Caco-2 (cell line): ENCODE data around the gene EPHB2. TPM values are rescaled to one million over a fixed set of nuclear protein-coding genes. Genes with fewer than 3 reads are reported as not detected.
"Not testable (repeated sequence)": the region's sequence is repeated elsewhere in the genome, so short reads cannot be mapped to it uniquely, and the experiment has no call there.

Experiments used
- BruUV-seq: library from RNA; stranded (reverse); fragments of 400-500 nt; replicated peaks from 2 replicates; lab custom pipeline; 2021; lab: Mats Ljungman, UMichigan
- CTCF ChIA-PET: fragments of 300-600 bp; sonication (Branson Sonifier 250); formaldehyde crosslinking; loops from one replicate; lab custom pipeline; 2022; ENCODE audit warnings: antibody characterized with exemption; lab: Charles Lee
- POLR2A ChIA-PET: fragments of 300-600 bp; sonication (Branson Sonifier 250); formaldehyde crosslinking; loops from one replicate; lab custom pipeline; 2022; ENCODE audit warnings: antibody characterized with exemption; lab: Charles Lee
- DNase-seq, 2 experiments: peaks; one replicate each; pipeline versions ENCODE4 v3.0.0 to v3.0.0-alpha.2; 2020 to 2022
- H3K27me3 ChIP-seq: replicated peaks from 2 replicates; pipeline ENCODE4 v1.6.0; 2011; ENCODE audit warnings: low read length; ENCODE audit not compliant: control insufficient read depth, insufficient read depth
- H3K36me3 ChIP-seq: 2 replicates; pipeline ENCODE4 v1.5.1; 2011; ENCODE audit warnings: low read length; ENCODE audit not compliant: control insufficient read depth, insufficient read depth
- H3K4me1 ChIP-seq: fragments of 250-450 bp; sonication (Bioruptor Pico); 2 replicates; pipeline ENCODE4 v1.5.1; 2020; ENCODE audit warnings: mild to moderate bottlenecking
- H3K4me3 ChIP-seq: 2 replicates; pipeline ENCODE4 v1.5.1; 2011; ENCODE audit warnings: low read depth, mild to moderate bottlenecking, control low read depth, low read length
- H3K9me3 ChIP-seq: fragments of 250-450 bp; sonication (Bioruptor Pico); 2 replicates; pipeline ENCODE4 v1.5.1; 2020; ENCODE audit warnings: mild to moderate bottlenecking, moderate library complexity
- H3K27ac Mint-ChIP-seq: one replicate; pipeline ENCODE4 v1.8.0; 2022; ENCODE audit warnings: mixed read lengths; ENCODE audit not compliant: unreplicated experiment
- H3K27me3 Mint-ChIP-seq: one replicate; pipeline ENCODE4 v1.8.0; 2022; ENCODE audit warnings: mixed read lengths; ENCODE audit not compliant: insufficient read depth, unreplicated experiment
- H3K36me3 Mint-ChIP-seq: one replicate; pipeline ENCODE4 v1.8.0; 2022; ENCODE audit warnings: mild to moderate bottlenecking, mixed read lengths; ENCODE audit not compliant: insufficient read depth, unreplicated experiment
- H3K4me1 Mint-ChIP-seq: one replicate; pipeline ENCODE4 v1.8.0; 2022; ENCODE audit warnings: low read depth, mixed read lengths; ENCODE audit not compliant: unreplicated experiment
- H3K4me3 Mint-ChIP-seq: one replicate; pipeline ENCODE4 v1.8.0; 2022; ENCODE audit warnings: mild to moderate bottlenecking, moderate library complexity, mixed read lengths; ENCODE audit not compliant: unreplicated experiment
- H3K9me3 Mint-ChIP-seq: one replicate; pipeline ENCODE4 v1.8.0; 2022; ENCODE audit warnings: mixed read lengths; ENCODE audit not compliant: unreplicated experiment
- CTCF ChIP-seq, 2 experiments: fragments of 200-600 bp in 1 of 2; IDR thresholded peaks; 1 replicate in 1 of 2; 2 replicates in 1 of 2; pipeline versions ENCODE4 v1.5.1 to v1.8.0; 2011 to 2022; ENCODE audit warnings: antibody characterized with exemption in 1 of 2, control low read depth in 1 of 2, inconsistent platforms in 1 of 2, low read depth in 1 of 2, low read length in 1 of 2, mild to moderate bottlenecking in 1 of 2, moderate library complexity in 1 of 2; ENCODE audit not compliant: insufficient read depth in 1 of 2, severe bottlenecking in 1 of 2, unreplicated experiment in 1 of 2
- intact Hi-C: fragments of 100-400 bp; cut with micrococcal nuclease; formaldehyde crosslinking; loops from one replicate; pipeline ENCODE4 v1.10.0; 2022; ENCODE audit not compliant: unreplicated experiment
- total RNA-seq: library from RNA; stranded (reverse); gene quantifications from 2 replicates; pipeline ENCODE4 v1.2.3, GENCODE V29; 2022

Gene EPHB2
- total RNA-seq, 1 experiment from 2014 or later = 30.1 TPM

GRCh38 chr1:22704440-22705067 lies 6.1 kb upstream of the EPHB2 start:
- H3K36me3 ChIP-seq = no peaks in the 10 kb centered on the region

GRCh38 chr1:22705586-22705985 lies 5.1 kb upstream of the EPHB2 start:
- peaks cover 35% of the 10 kb centered on the region for H3K4me1 Mint-ChIP-seq
- Histone ChIP-seq H3K4me1 (peaks cover 34% of the 10 kb centered on the region), H3K9me3 (no peaks in the 10 kb centered on the region), H3K36me3 (no peaks in the 10 kb centered on the region), H3K4me3 (no peak overlapping the region), H3K27me3 (no peaks in the 10 kb centered on the region)
- no TSS peak for BruUV-seq
- no peak overlapping the region for H3K27ac Mint-ChIP-seq
- no peak for DNase-seq
- intact Hi-C loops = no loop called here
- TF ChIP-seq CTCF (IDR thresholded peaks at IDR 0.05; ENCODE audit: insufficient read depth in 1 of 2, low read depth in 1 of 2, low read length in 1 of 2, severe bottlenecking in 1 of 2, unreplicated experiment in 1 of 2) = no peak
- CTCF ChIA-PET = interaction anchor here (1.6 kb wide), 1 partner anchor 17 kb away, joined by 5 read pairs; no protein-coding TSS in a partner anchor
- POLR2A ChIA-PET = no interaction called here
- no peaks in the 10 kb centered on the region for H3K27me3 Mint-ChIP-seq
- no peak overlapping the region for H3K4me3 Mint-ChIP-seq
- no peaks in the 10 kb centered on the region for H3K9me3 Mint-ChIP-seq
- no peaks in the 10 kb centered on the region for H3K36me3 Mint-ChIP-seq

More at GRCh38 chr1:22704440-22705067, 6.1 kb upstream of the EPHB2 start:
- Mint-ChIP-seq H3K4me1 (peaks cover 35% of the 10 kb centered on the region), H3K27ac (peak overlapping the region; percentile 63), H3K9me3 (no peaks in the 10 kb centered on the region), H3K4me3 (no peak overlapping the region), H3K36me3 (no peaks in the 10 kb centered on the region), H3K27me3 (no peaks in the 10 kb centered on the region)
- BruUV-seq = no TSS peak
- Histone ChIP-seq H3K4me1 (peaks cover 34% of the 10 kb centered on the region), H3K4me3 (no peak overlapping the region), H3K27me3 (no peaks in the 10 kb centered on the region), H3K9me3 (no peaks in the 10 kb centered on the region)
- intact Hi-C loops = loop anchor here (1.0 to 5.0 kb wide), 5 partner anchors 27 to 185 kb away; no protein-coding TSS in a partner anchor
- CTCF ChIA-PET = interaction anchor here (0.6 to 1.9 kb wide), 25 partner anchors 10 to 300 kb away, joined by 3 to 30 read pairs (median 4); no protein-coding TSS in a partner anchor
- peak; percentile 86 to 92 for TF ChIP-seq CTCF (IDR thresholded peaks at IDR 0.05; ENCODE audit: insufficient read depth in 1 of 2, low read depth in 1 of 2, low read length in 1 of 2, severe bottlenecking in 1 of 2, unreplicated experiment in 1 of 2)
- POLR2A ChIA-PET = interaction anchor here (0.8 kb wide), 1 partner anchor 12 kb away, joined by 3 read pairs; no protein-coding TSS in a partner anchor
- peak; percentile 86 to 89 for DNase-seq

GRCh38 chr1:22706100-22706499 lies 4.5 kb upstream of the EPHB2 start:
- POLR2A ChIA-PET, intact Hi-C loops, H3K9me3 ChIP-seq, H3K27me3 ChIP-seq, H3K27ac Mint-ChIP-seq, DNase-seq, H3K36me3 Mint-ChIP-seq, H3K36me3 ChIP-seq, BruUV-seq, CTCF ChIA-PET, H3K4me3 ChIP-seq, H3K9me3 Mint-ChIP-seq, H3K4me3 Mint-ChIP-seq, H3K27me3 Mint-ChIP-seq: not testable (repeated sequence)
- H3K4me1 ChIP-seq = peaks cover 34% of the 10 kb centered on the region
- H3K4me1 Mint-ChIP-seq = peaks cover 35% of the 10 kb centered on the region
